ENCODE results near the gene ARPC5L. TPM values are rescaled to one million over a fixed set of nuclear protein-coding genes. Genes with fewer than 3 reads are reported as not detected.

The ARPC5L gene
- total RNA-seq, 1 experiment from 2014 or later, result 73.9 TPM

GRCh38 chr9:124849801-124850200 is 12.1 kb upstream of the ARPC5L start:
- no peak overlapping the region for H3K4me3 ChIP-seq (ENCODE audit: low read depth, low read length, poor library complexity, severe bottlenecking)
- H3K4me1 ChIP-seq (ENCODE audit: insufficient read depth, low read length, poor library complexity, severe bottlenecking), result peaks cover 6% of the 10 kb centered on the region
- no peaks in the 10 kb centered on the region for H3K36me3 ChIP-seq (ENCODE audit: insufficient read depth, low read length, poor library complexity, severe bottlenecking)
- POLR2A ChIA-PET (ENCODE audit: low non-redundant PET), result no interaction called here
- H3K9me3 ChIP-seq (ENCODE audit: low read depth, low read length, poor library complexity, severe bottlenecking), result no peaks in the 10 kb centered on the region
- intact Hi-C loops (cut with micrococcal nuclease; ENCODE audit: unreplicated experiment), result loop anchor here (5.0 to 10.0 kb wide), 4 partner anchors 232 to 525 kb away; partner anchors contain the start of genes PSMB7 and SCAI
- H3K27me3 ChIP-seq (replicated peaks; ENCODE audit: insufficient read depth, low read depth, low read length, poor library complexity), result no peaks in the 10 kb centered on the region
- TF ChIP-seq, protein P1, sequence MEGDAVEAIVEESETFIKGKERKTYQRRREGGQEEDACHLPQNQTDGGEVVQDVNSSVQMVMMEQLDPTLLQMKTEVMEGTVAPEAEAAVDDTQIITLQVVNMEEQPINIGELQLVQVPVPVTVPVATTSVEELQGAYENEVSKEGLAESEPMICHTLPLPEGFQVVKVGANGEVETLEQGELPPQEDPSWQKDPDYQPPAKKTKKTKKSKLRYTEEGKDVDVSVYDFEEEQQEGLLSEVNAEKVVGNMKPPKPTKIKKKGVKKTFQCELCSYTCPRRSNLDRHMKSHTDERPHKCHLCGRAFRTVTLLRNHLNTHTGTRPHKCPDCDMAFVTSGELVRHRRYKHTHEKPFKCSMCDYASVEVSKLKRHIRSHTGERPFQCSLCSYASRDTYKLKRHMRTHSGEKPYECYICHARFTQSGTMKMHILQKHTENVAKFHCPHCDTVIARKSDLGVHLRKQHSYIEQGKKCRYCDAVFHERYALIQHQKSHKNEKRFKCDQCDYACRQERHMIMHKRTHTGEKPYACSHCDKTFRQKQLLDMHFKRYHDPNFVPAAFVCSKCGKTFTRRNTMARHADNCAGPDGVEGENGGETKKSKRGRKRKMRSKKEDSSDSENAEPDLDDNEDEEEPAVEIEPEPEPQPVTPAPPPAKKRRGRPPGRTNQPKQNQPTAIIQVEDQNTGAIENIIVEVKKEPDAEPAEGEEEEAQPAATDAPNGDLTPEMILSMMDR (conservative IDR thresholded peaks at IDR 0.05; ENCODE audit: low read depth, low read length), result no peak
- no peak for TF ChIP-seq EZH2 (IDR thresholded peaks at IDR 0.05; ENCODE audit: borderline replicate concordance, low read depth, low read length, poor library complexity, severe bottlenecking)
- H3K27ac ChIP-seq (ENCODE audit: low read depth, low read length, poor library complexity, severe bottlenecking), result no peak overlapping the region
- DNase-seq (ENCODE audit: low spot score), result no peak
- BruUV-seq (replicated peaks), result no TSS peak
- CTCF ChIA-PET, result interaction anchor here (0.8 kb wide), 1 partner anchor 70 kb away, joined by 3 read pairs; no protein-coding TSS in a partner anchor

- POLR2A ChIA-PET (ENCODE audit: low non-redundant PET), result no interaction called here
These were observed 9.7 kb upstream of the ARPC5L start for GRCh38 chr9:124852121-124852828.

DNA sequence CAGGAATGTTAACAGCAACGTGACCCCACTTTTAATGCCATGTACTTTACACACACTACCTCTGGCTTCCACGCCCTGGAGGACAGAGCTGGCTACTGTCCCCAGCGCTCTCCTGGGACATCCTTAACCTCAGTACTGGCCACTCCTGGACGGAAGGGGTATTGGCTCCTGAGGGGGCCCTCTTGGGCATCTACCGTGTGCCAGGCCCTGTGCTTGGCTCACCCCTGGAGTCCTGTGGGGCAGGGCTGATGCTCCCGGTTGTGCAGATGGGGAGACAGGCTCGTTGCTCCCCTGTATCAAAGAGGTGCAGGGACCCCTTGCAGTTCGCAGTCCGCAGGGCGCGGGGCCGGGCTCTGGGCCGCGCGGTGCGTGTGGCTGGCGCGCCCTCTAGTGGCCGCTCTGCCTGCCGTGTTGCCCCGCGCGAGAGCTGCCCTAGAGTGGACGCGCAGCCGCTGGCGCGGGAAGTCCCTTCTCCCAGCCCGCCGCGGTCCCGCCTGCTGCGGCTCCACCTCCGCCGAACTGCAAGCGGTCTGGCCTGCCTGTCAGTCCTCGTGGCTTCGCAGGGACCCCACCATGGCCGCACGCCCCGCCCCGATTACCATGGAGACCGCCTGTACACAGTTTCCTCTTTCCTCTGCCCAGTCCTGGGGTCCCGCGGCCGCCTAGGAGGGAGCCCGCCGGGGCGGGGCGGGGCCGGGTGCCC is 8.9 kb upstream of the ARPC5L start, which contains the start of gene WDR38:
TSS of gene WDR38 (plus strand) at position 632 of the 703 bp plus-strand sequence. CDS start 72 bp downstream, outside the sequence.
- H3K9me3 ChIP-seq (ENCODE audit: low read depth, low read length, poor library complexity, severe bottlenecking), result no peaks in the 10 kb centered on the region
- ChIA-PET POLR2A (ENCODE audit: low non-redundant PET) (no interaction called here), CTCF (interaction anchor here (0.6 to 3.0 kb wide), 16 partner anchors 10 to 301 kb away, joined by 3 to 58 read pairs (median 3); partner anchors contain the start of genes NR6A1 and OLFML2A)
- H3K4me3 ChIP-seq (ENCODE audit: low read depth, low read length, poor library complexity, severe bottlenecking), result peak within 1 kb of the TSS; percentile 44
- no TSS peak for BruUV-seq (replicated peaks)
- H3K27ac ChIP-seq (ENCODE audit: low read depth, low read length, poor library complexity, severe bottlenecking), result no peak within 1 kb of the TSS
- TF ChIP-seq, protein P1 (conservative IDR thresholded peaks at IDR 0.05; ENCODE audit: low read depth, low read length), result peak; percentile 93
- no peak for TF ChIP-seq EZH2 (IDR thresholded peaks at IDR 0.05; ENCODE audit: borderline replicate concordance, low read depth, low read length, poor library complexity, severe bottlenecking)
- H3K36me3 ChIP-seq (ENCODE audit: insufficient read depth, low read length, poor library complexity, severe bottlenecking), result peaks cover 15% of the 10 kb centered on the region
- intact Hi-C loops (cut with micrococcal nuclease; ENCODE audit: unreplicated experiment), result loop anchor here (1.0 to 10.0 kb wide), 5 partner anchors 79 to 522 kb away; partner anchors contain the start of genes PSMB7 and SCAI
- no peaks in the 10 kb centered on the region for H3K27me3 ChIP-seq (replicated peaks; ENCODE audit: insufficient read depth, low read depth, low read length, poor library complexity)
- H3K4me1 ChIP-seq (ENCODE audit: insufficient read depth, low read length, poor library complexity, severe bottlenecking), result peaks cover 6% of the 10 kb centered on the region
- DNase-seq (ENCODE audit: low spot score), result peak; percentile 85

More at GRCh38 chr9:124852121-124852828, 9.7 kb upstream of the ARPC5L start:
- DNase-seq (ENCODE audit: low spot score), result no peak
- BruUV-seq (replicated peaks), result no TSS peak
- H3K27me3 ChIP-seq (replicated peaks; ENCODE audit: insufficient read depth, low read depth, low read length, poor library complexity), result no peaks in the 10 kb centered on the region
- peak overlapping the region; percentile 44 for H3K4me3 ChIP-seq (ENCODE audit: low read depth, low read length, poor library complexity, severe bottlenecking)
- intact Hi-C loops (cut with micrococcal nuclease; ENCODE audit: unreplicated experiment), result loop anchor here (5.0 to 10.0 kb wide), 4 partner anchors 235 to 523 kb away; partner anchors contain the start of genes PSMB7 and SCAI
- CTCF ChIA-PET, result interaction anchor here (0.8 to 3.0 kb wide), 11 partner anchors 10 to 300 kb away, joined by 3 to 58 read pairs (median 4); partner anchors contain the start of gene NR6A1
- H3K9me3 ChIP-seq (ENCODE audit: low read depth, low read length, poor library complexity, severe bottlenecking), result no peaks in the 10 kb centered on the region
- peaks cover 6% of the 10 kb centered on the region for H3K4me1 ChIP-seq (ENCODE audit: insufficient read depth, low read length, poor library complexity, severe bottlenecking)
- H3K36me3 ChIP-seq (ENCODE audit: insufficient read depth, low read length, poor library complexity, severe bottlenecking), result peaks cover 8% of the 10 kb centered on the region
- no peak overlapping the region for H3K27ac ChIP-seq (ENCODE audit: low read depth, low read length, poor library complexity, severe bottlenecking)
- TF ChIP-seq, protein P1 (conservative IDR thresholded peaks at IDR 0.05; ENCODE audit: low read depth, low read length), result no peak
- TF ChIP-seq EZH2 (IDR thresholded peaks at IDR 0.05; ENCODE audit: borderline replicate concordance, low read depth, low read length, poor library complexity, severe bottlenecking), result no peak
